HK-2 (cell line): ENCODE results near the gene CSNK2A1.

ENCODE experiments used
- DNase-seq: peaks from one replicate; pipeline ENCODE4 v3.0.0-alpha.2; 2018; ENCODE audit not compliant: unreplicated experiment

The CSNK2A1 gene

GRCh38 chr20:431012-431904 lies 112.3 kb downstream of the CSNK2A1 start:
- peak; percentile 75 for DNase-seq

GRCh38 chr20:430091-430999 lies 113.2 kb downstream of the CSNK2A1 start:
- DNase-seq: no peak

GRCh38 chr20:428658-429200 lies 114.9 kb downstream of the CSNK2A1 start:
- no peak for DNase-seq

- no peak for DNase-seq
These were observed 115.5 kb downstream of the CSNK2A1 start for GRCh38 chr20:427849-428657.

- DNase-seq: no peak
These were observed 116.2 kb downstream of the CSNK2A1 start for GRCh38 chr20:427401-427800.

GRCh38 chr20:426566-426965 lies 117.0 kb downstream of the CSNK2A1 start:
- DNase-seq: no peak
